ENCODE measurements around the gene BEX1.

Gene BEX1

GRCh38 chrX:103098488-103098887 is 34.5 kb upstream of the BEX1 start:
- H3K4me3 ChIP-seq (ENCODE audit: low read depth, low read length): no peak overlapping the region
- no peak for TF ChIP-seq CTCF (IDR thresholded peaks at IDR 0.05; ENCODE audit: control insufficient read depth, extremely low read depth, insufficient read depth)
- DNase-seq (ENCODE audit: low read depth): no peak

GRCh38 chrX:103092942-103093341 is 29.0 kb upstream of the BEX1 start, which contains the start of gene NXF3:
Gene NXF3, minus strand, starts transcription at chrX:103093143. Its CDS starts 120 bp downstream, at chrX:103093023.
- no peak for DNase-seq (ENCODE audit: low read depth)
- no peak for TF ChIP-seq CTCF (IDR thresholded peaks at IDR 0.05; ENCODE audit: control insufficient read depth, extremely low read depth, insufficient read depth)
- H3K4me3 ChIP-seq (ENCODE audit: low read depth, low read length): no peak within 1 kb of the TSS

GRCh38 chrX:103081051-103081450 is 17.1 kb upstream of the BEX1 start:
- DNase-seq (ENCODE audit: low read depth): no peak
- no peak for TF ChIP-seq CTCF (IDR thresholded peaks at IDR 0.05; ENCODE audit: control insufficient read depth, extremely low read depth, insufficient read depth)
- H3K4me3 ChIP-seq (ENCODE audit: low read depth, low read length): no peak overlapping the region

- DNase-seq (ENCODE audit: low read depth): no peak
- no peak overlapping the region for H3K4me3 ChIP-seq (ENCODE audit: low read depth, low read length)
- TF ChIP-seq CTCF (IDR thresholded peaks at IDR 0.05; ENCODE audit: control insufficient read depth, extremely low read depth, insufficient read depth): no peak
These were observed 9.5 kb upstream of the BEX1 start for GRCh38 chrX:103073467-103073866.

GRCh38 chrX:103066606-103067005 is 2.6 kb upstream of the BEX1 start:
- no peak for DNase-seq (ENCODE audit: low read depth)
- H3K4me3 ChIP-seq (ENCODE audit: low read depth, low read length): no peak overlapping the region
- no peak for TF ChIP-seq CTCF (IDR thresholded peaks at IDR 0.05; ENCODE audit: control insufficient read depth, extremely low read depth, insufficient read depth)

GRCh38 chrX:103063191-103063845 is 653 bp downstream of the BEX1 start:
- no peak overlapping the region for H3K4me3 ChIP-seq (ENCODE audit: low read depth, low read length)

More at GRCh38 chrX:103063191-103063845, 653 bp downstream of the BEX1 start:
- TF ChIP-seq CTCF (IDR thresholded peaks at IDR 0.05; ENCODE audit: control insufficient read depth, extremely low read depth, insufficient read depth): no peak
- DNase-seq (ENCODE audit: low read depth): no peak

Measured in LNCaP clone FGC (cell line).